Stimulated activated CD4-positive, alpha-beta T cell treated with anti-CD3 and anti-CD28 coated beads, Interleukin-2, amount 100 ng/mL, for 48 hours (primary cell): ENCODE results near the gene C1orf232.

ENCODE experiments used
- DNase-seq, 2 donors: peaks; one replicate each; pipeline ENCODE4 v3.0.0-alpha.2; 2020

Gene C1orf232

GRCh38 chr1:26168410-26169197 lies at the start of gene C1orf232:
C1orf232 (minus strand) TSS chr1:26168963; CDS start chr1:26168499, 464 bp downstream.
- DNase-seq = no peak

GRCh38 chr1:26215246-26215645 lies 46.5 kb upstream of the C1orf232 start:
- no peak for DNase-seq

GRCh38 chr1:26213335-26213905 lies 44.7 kb upstream of the C1orf232 start:
- DNase-seq = no peak

GRCh38 chr1:26212726-26213125 lies 44.0 kb upstream of the C1orf232 start:
- DNase-seq = no peak

GRCh38 chr1:26210147-26210870 lies 41.5 kb upstream of the C1orf232 start:
- DNase-seq = no peak

GRCh38 chr1:26203642-26204318 lies 35.0 kb upstream of the C1orf232 start:
- DNase-seq = no peak

- DNase-seq = no peak
Observed at GRCh38 chr1:26200413-26200812, 31.6 kb upstream of the C1orf232 start.

- no peak for DNase-seq
Observed at GRCh38 chr1:26197813-26198212, 29.1 kb upstream of the C1orf232 start.

- no peak for DNase-seq
Observed at GRCh38 chr1:26197301-26197700, 28.5 kb upstream of the C1orf232 start.

GRCh38 chr1:26195805-26196204 lies 27.0 kb upstream of the C1orf232 start:
- DNase-seq = no peak

GRCh38 chr1:26191739-26192138 lies 23.0 kb upstream of the C1orf232 start:
- DNase-seq = no peak

GRCh38 chr1:26190373-26190987 lies 21.7 kb upstream of the C1orf232 start, which contains the start of gene CATSPER4:
CATSPER4 (plus strand) TSS chr1:26190602; CDS start chr1:26190628, 26 bp downstream.
- DNase-seq = no peak

- DNase-seq = no peak
Observed at GRCh38 chr1:26189751-26190275, 21.1 kb upstream of the C1orf232 start.

GRCh38 chr1:26189331-26189730 lies 20.6 kb upstream of the C1orf232 start:
- DNase-seq = no peak

- DNase-seq = no peak
Observed at GRCh38 chr1:26188477-26188876, 19.7 kb upstream of the C1orf232 start.

- DNase-seq = no peak
Observed at GRCh38 chr1:26187882-26188281, 19.1 kb upstream of the C1orf232 start.

GRCh38 chr1:26184883-26185282 lies 16.1 kb upstream of the C1orf232 start:
- no peak for DNase-seq

GRCh38 chr1:26184086-26184485 lies 15.3 kb upstream of the C1orf232 start:
- DNase-seq = no peak

- no peak for DNase-seq
Observed at GRCh38 chr1:26182383-26182696, 13.6 kb upstream of the C1orf232 start.

- no peak for DNase-seq
Observed at GRCh38 chr1:26181586-26182382, 13.0 kb upstream of the C1orf232 start.

GRCh38 chr1:26180010-26180506 lies 11.3 kb upstream of the C1orf232 start:
- DNase-seq = no peak
